ENCODE data around the gene HS3ST3A1. TPM values are rescaled to one million over a fixed set of nuclear protein-coding genes. Genes with fewer than 3 reads are reported as not detected.

HS3ST3A1 gene
- total RNA-seq, 1 donor from 2014 or later = 0.93 TPM

- no peak for ATAC-seq
- intact Hi-C loops (cut with DNase I) = no loop called here
- no peaks in the 10 kb centered on the region for H3K9me3 ChIP-seq
- no peaks in the 10 kb centered on the region for H3K4me1 ChIP-seq
- H3K4me3 ChIP-seq = no peak overlapping the region
- TF ChIP-seq CTCF (IDR thresholded peaks at IDR 0.05) = no peak
- DNase-seq = no peak
- H3K27ac ChIP-seq = no peak overlapping the region
- no peaks in the 10 kb centered on the region for H3K27me3 ChIP-seq
- H3K36me3 ChIP-seq = no peaks in the 10 kb centered on the region
Observed at GRCh38 chr17:13495423-13495822, 106.3 kb downstream of the HS3ST3A1 start.

GRCh38 chr17:13492737-13493122 is 109.0 kb downstream of the HS3ST3A1 start:
- H3K27me3 ChIP-seq = no peaks in the 10 kb centered on the region
- no peaks in the 10 kb centered on the region for H3K4me1 ChIP-seq
- H3K9me3 ChIP-seq = no peaks in the 10 kb centered on the region
- ATAC-seq (no peak), DNase-seq (no peak)
- H3K4me3 ChIP-seq = no peak overlapping the region
- intact Hi-C loops (cut with DNase I) = no loop called here
- TF ChIP-seq CTCF (IDR thresholded peaks at IDR 0.05) = no peak
- no peak overlapping the region for H3K27ac ChIP-seq
- H3K36me3 ChIP-seq = no peaks in the 10 kb centered on the region

GRCh38 chr17:13491916-13492736 is 109.6 kb downstream of the HS3ST3A1 start:
- Histone ChIP-seq H3K27ac (no peak overlapping the region), H3K4me3 (no peak overlapping the region), H3K36me3 (no peaks in the 10 kb centered on the region), H3K4me1 (no peaks in the 10 kb centered on the region), H3K27me3 (no peaks in the 10 kb centered on the region), H3K9me3 (no peaks in the 10 kb centered on the region)
- no peak for DNase-seq
- TF ChIP-seq CTCF (IDR thresholded peaks at IDR 0.05) = no peak
- intact Hi-C loops (cut with DNase I) = no loop called here
- no peak for ATAC-seq

- DNase-seq (no peak), ATAC-seq (no peak)
- TF ChIP-seq CTCF (IDR thresholded peaks at IDR 0.05) = no peak
- Histone ChIP-seq H3K36me3 (no peaks in the 10 kb centered on the region), H3K9me3 (no peaks in the 10 kb centered on the region), H3K27ac (no peak overlapping the region), H3K4me1 (no peaks in the 10 kb centered on the region), H3K27me3 (no peaks in the 10 kb centered on the region), H3K4me3 (no peak overlapping the region)
- intact Hi-C loops (cut with DNase I) = no loop called here
Observed at GRCh38 chr17:13491491-13491890, 110.2 kb downstream of the HS3ST3A1 start.

- no peak for DNase-seq
- no peaks in the 10 kb centered on the region for H3K4me1 ChIP-seq
- intact Hi-C loops (cut with DNase I) = no loop called here
Observed at GRCh38 chr17:13490906-13491482, 110.7 kb downstream of the HS3ST3A1 start.

More at GRCh38 chr17:13490906-13491482, 110.7 kb downstream of the HS3ST3A1 start:
- Histone ChIP-seq H3K9me3 (no peaks in the 10 kb centered on the region), H3K4me3 (no peak overlapping the region), H3K27ac (no peak overlapping the region), H3K36me3 (no peaks in the 10 kb centered on the region), H3K27me3 (no peaks in the 10 kb centered on the region)
- no peak for TF ChIP-seq CTCF (IDR thresholded peaks at IDR 0.05)
- ATAC-seq = no peak
